DMS79 (cell line): ENCODE measurements around the gene MYO19.
"Not testable (repeated sequence)": the region's sequence is repeated elsewhere in the genome, so short reads cannot be mapped to it uniquely, and the experiment has no call there.

ENCODE experiments used
- DNase-seq: peaks from one replicate; lab custom pipeline; 2025; lab: John Stamatoyannopoulos, UW

Gene MYO19

DNA sequence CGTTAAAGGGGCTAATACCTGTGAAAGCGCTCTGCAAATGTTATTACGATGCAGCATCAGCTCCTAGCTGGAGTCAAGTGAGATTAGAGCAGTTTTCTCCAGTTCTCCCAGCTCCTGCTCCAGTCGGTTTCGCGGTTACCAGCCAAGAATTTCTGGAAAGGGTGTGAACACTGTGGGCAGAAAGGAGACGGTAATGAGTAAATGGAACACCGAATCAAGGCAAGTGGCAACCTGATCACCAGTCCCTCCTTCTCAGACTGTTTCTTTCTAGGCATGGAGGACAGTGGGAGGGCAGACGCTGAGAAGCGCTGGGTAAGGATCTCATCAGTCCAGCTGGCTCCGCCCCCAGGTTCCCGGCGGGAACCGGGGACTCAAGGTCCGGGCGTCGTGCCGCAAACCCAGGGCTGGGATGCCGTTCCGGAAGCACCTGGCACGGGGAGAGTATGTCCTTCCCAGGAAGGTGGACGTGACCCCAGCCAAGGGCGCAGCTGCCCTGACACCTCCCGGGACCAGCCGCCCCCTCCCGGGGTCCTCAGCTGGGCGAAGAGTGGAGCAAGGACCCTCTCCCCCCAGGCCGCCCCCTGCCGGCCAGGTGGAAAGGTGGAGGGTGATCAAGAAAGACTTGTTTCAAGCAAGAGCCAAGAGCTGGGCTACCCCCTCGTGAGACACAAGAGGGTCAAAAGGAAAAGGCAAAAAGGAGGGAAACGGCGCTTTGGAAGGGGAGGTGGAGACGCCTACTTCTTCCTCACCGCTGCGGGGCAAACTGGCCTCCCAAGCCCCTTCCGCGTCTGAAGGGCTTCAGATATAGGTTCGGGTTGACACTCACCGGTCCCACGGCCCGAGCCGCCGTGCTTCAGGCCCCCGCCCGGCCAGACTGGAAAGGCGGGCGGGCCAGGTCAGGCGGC is 481 bp downstream of the MYO19 start:
- DNase-seq, result peak; percentile 79

DNA sequence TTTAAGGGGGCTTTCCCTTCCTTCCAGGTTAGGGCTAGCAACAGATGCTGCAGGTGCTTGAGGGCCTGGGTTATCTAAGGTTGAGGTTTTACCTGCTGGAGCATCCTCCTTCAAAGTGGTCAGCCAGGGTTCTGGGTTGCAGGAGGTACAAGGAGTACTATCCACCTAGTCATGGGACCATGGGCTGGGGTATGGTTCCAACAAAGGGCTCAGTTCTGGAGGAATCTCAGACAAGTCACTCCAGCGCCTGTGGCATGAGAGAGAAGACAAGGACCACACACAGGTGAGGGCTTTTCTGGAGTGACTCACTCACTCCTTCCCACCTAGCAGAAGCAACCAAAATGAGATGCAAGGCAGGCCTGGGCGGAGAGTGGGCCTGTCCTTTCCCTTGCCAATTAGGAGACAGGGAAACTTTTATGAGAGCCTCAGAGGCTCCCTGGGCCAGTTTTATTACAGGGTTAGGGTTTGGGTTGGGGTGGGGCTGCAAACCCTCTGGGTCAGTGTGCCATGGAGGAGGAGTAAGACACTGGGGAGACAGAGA is 2.2 kb downstream of the MYO19 start:
- no peak for DNase-seq

GRCh38 chr17:36529121-36529520 is 5.5 kb downstream of the MYO19 start:
- no peak for DNase-seq

DNA sequence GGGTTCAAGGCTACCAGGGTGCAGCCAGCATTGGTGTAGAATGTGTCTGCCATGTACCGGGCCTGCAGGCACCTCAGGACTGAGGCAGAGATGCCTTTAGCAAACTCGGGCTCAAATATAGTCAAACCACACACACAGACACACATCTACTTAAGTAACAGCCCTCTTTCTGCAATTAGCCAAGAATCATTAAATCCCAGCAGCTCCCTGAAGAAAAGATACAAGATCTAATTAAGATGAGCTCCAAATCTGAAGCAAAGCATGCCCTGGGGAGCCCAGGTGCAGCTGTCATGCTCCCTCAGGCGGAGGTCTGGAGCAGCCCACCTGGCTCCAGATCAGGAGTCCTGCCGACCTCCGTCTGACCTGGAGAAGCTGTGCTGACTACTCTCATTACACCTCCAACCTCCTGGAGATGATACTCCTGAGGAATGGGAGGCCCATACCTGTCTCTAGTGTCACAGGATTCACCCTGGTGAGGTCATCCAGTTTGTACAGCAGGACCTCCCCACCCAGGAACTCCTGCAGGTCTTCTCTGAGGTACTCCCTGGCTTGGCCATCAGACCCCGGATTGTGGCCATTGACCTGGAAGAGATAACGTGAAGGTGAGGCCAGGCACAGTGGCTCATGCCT is 6.9 kb downstream of the MYO19 start:
- DNase-seq, result no peak

- no peak for DNase-seq
These were observed 8.8 kb downstream of the MYO19 start for GRCh38 chr17:36525888-36526287.

- DNase-seq, result no peak
These were observed 9.6 kb downstream of the MYO19 start for GRCh38 chr17:36525113-36525512.

GRCh38 chr17:36524428-36524876 is 10.2 kb downstream of the MYO19 start:
- DNase-seq, result no peak

DNA sequence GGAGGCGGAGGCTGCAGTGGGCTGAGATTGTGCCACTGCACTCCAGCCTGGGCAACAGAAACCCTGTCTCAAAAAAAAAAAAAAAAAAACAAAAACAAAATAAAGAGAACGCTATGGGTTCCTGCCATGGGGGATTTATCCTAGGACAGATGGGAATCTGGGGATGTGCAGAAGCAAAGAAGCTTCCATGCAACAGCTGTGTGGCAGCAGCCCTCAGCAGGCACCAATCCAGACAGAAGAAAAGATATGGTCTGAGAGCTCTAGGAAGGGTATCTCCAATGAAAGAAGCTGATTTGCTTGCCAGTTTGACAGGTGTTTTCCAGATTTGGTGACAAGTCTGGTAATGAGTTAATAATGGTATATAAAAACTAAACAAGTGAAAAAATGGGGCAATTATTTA is 11.6 kb downstream of the MYO19 start:
- DNase-seq, result no peak

GRCh38 chr17:36515837-36516236 is 18.8 kb downstream of the MYO19 start:
- DNase-seq, result no peak

GRCh38 chr17:36514856-36515255 is 19.8 kb downstream of the MYO19 start:
- DNase-seq, result no peak

- DNase-seq, result no peak
These were observed 22.0 kb downstream of the MYO19 start for GRCh38 chr17:36512641-36513040.

GRCh38 chr17:36511216-36511615 is 23.5 kb downstream of the MYO19 start:
- no peak for DNase-seq

GRCh38 chr17:36510636-36511035 is 24.0 kb downstream of the MYO19 start:
- DNase-seq, result no peak

DNA sequence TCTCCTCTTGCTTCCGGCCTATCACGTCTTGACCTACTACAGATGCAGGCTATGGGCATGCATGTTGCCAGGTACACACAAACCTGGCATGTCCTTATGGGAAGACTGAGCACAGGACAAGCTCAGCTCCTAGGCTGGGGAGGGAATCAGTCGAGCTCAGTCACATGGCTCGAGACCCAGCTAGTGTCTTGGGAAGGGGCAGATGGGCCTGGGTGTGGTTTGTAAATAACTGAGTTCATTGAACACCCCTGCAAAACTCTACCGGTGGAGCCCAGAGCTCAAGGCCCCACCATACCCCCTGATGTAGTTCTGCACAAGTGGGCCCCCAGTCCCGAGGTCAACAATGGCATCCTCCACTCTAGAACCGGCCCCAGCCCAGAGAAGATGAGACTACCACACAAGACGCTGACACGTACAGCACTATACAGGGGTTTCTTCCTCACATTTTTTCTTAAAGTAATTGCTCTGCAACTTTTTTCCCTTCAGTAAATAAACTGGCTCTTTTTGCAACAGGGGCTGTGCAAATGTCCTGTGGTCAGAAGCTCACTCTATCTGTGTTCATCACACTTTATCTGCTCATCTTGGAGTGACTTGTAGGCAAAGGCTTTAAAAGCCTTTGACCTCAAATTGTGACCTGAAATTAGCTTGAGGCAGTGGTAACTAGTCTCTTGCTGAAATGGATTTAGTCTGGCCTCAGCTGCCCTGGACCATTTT is 25.2 kb downstream of the MYO19 start:
- DNase-seq, result no peak

DNA sequence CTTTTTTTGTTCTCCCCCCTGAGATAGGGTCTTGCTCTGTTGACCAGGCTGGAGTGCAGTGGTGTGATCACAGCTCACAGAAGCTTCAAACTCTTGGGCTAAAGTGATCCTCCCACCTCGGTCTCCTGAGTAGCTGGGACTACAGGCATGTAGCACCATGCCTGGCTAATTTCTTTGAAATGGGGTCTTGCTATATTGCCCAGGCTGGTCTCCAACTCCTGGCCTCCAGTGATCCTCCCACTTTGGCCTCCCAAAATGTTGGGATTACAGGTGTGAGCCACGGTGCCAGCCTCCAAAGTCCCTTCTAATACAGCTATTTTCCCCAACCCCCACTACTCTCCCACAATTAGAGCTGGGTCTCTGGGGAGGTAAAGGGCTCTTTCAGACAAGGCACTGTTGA is 26.2 kb downstream of the MYO19 start:
- not testable (repeated sequence) for DNase-seq

DNA sequence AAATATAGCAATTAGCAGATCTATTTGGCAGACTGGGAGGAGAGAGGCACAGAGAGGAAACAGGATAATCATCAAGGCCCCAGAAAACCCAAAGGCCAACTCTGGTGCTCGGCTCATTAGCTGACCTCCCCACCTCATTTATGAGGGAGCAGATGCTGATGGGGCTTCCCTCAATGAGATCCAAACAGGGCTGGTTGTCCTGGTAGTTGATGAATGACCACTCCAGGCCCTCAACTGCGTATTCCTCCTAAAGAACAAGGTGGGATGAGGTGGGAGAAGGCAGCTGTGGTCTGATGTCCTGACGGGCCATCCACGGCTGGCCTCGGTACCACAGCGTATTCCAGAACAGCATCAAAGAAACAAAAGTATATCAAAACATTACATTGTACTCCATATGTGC is 27.4 kb downstream of the MYO19 start:
- no peak for DNase-seq

DNA sequence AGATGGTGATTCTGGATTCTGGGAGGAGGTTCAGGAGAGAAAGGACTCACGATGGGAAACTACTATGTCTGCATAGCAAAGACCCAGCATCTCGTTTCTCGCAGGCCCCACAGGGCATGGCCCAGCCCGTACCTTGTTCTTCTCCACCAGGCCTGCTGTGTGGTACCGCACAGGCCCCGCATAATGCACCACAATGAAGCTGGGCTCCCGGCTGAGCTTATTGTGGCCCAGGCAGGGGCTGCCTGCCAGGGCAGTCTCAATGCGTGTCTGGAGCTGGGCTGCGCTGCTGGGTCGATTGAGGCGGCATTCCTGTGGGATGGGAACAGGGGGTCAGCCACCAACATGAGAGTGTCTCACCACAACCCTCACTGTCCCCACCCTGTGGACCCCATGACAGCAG is 27.8 kb downstream of the MYO19 start:
- no peak for DNase-seq

DNA sequence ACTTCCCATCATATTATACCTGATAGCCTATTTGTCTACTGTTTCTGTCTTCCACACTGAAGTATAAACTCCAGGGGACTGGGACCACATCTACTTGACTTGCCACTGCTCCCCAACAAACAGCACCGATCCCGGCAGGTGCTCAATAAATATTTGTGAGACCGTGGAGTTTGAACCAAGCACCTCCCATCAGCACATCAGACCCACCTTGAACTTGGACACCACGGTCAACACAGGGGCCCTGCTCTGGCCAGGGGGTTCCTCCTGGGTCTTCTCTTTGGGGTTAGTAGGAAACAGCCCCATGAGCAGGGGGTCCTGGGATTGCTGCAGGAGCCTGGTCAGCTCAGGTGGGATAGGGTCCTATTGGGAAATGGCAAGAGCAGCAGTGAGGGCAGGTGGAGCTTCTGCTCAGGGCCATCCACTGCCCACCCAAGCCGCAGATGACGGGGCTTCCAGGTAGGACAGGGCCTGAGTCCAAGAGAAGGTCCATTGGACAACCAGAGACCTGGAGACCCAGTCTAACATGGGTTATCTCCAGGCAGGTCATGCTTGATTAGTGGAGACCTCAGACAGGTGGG is 28.3 kb downstream of the MYO19 start:
- no peak for DNase-seq

DNA sequence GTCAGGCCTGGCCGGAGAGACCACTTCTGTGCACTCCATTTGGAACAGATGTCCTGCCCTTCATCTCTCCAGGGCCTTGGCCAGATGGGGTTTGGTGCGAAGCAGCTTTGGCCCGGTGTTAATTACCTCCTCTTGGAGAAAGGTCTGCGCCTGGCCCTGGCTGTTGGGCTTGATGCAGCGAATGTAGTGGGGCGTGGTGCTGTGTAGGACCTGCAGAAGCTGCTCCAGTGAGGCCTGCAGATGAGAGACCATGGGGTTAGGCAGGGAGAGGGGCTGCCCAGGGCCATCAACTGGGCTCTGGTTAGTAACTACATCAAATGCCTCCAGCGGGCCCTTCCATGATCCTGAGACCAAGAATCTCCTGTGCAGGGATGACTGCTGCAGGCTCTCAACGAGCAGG is 29.5 kb downstream of the MYO19 start:
- DNase-seq, result no peak

DNA sequence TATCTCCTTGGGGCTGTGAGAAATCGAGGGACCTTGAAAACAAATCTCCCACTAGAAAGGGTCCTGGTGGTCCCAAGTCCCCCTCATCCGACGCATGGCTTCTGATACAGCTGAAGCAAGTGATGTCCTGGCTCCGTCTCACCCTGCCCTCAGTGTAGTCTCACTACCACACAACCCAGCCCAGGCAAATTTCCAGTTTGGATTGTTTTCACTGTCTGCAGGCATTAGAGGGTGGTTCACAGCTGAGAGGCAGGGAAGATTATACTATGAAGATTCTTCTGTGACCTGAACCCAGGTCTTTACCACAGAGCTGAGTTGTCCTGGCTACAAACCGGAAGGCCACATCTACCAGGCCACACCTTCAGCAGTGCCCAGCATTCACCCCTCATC is 30.5 kb downstream of the MYO19 start:
- DNase-seq, result no peak

- no peak for DNase-seq
These were observed 31.1 kb downstream of the MYO19 start for GRCh38 chr17:36503456-36504155.

DNA sequence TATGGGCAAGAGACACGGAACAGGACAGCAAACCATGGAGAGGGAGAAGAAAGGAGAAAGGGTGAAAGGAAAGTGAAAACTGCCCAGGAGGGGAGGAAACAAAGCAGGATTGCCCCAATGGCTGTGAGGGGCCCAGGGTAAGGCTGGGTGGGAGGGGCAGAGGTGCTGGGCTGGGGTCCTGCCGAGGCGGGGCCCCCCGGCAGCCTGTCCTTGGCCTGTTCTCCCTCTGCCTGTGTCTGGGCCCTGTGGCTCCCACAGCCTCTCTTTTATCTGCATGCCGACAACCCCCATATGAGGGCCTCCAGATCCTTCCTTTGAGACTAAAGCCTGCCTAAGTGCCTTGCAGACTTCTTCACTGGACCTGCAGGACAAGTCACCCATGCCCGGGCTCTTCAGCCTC is 32.7 kb downstream of the MYO19 start:
- no peak for DNase-seq
